GM23338 (cell line): Measurements from ENCODE around the gene C10orf90. TPM values are rescaled to one million over a fixed set of nuclear protein-coding genes. Genes with fewer than 3 reads are reported as not detected.

Experiments used
- ATAC-seq: fragments of 200-7000 bp; cut with Tn5 transposase; 3 replicates; pipeline ENCODE4 v1.9.1; 2020
- DNase-seq: peaks from one replicate; pipeline ENCODE4 v3.0.0-alpha.2; 2015; ENCODE audit warnings: low spot score
- H2AFZ ChIP-seq: fragments of 200-600 bp; sonication (generic); 2 replicates; pipeline ENCODE4 v1.8.0; 2016; ENCODE audit warnings: antibody characterized with exemption, mild to moderate bottlenecking, moderate library complexity
- H3F3A ChIP-seq: fragments of 200-600 bp; sonication (generic); replicated peaks from 2 replicates; pipeline ENCODE4 v1.8.0; 2017; ENCODE audit warnings: antibody characterized with exemption, mixed run types, low read depth
- H3K27ac ChIP-seq: fragments of 200-600 bp; sonication (generic); 2 replicates; pipeline ENCODE4 v1.6.1; 2016; ENCODE audit warnings: low read depth
- H3K27me3 ChIP-seq: fragments of 200-600 bp; sonication (generic); 2 replicates; pipeline ENCODE4 v1.8.0; 2016; ENCODE audit warnings: mild to moderate bottlenecking, mixed run types, moderate library complexity; ENCODE audit not compliant: insufficient read depth
- H3K36me3 ChIP-seq: fragments of 200-600 bp; sonication (generic); 2 replicates; pipeline ENCODE4 v1.8.0; 2016; ENCODE audit warnings: mild to moderate bottlenecking; ENCODE audit not compliant: insufficient read depth
- H3K4me1 ChIP-seq: fragments of 200-600 bp; sonication (generic); 2 replicates; pipeline ENCODE4 v1.8.0; 2016; ENCODE audit warnings: mild to moderate bottlenecking, moderate library complexity; ENCODE audit not compliant: insufficient read depth
- H3K4me2 ChIP-seq: fragments of 200-600 bp; sonication (generic); 2 replicates; pipeline ENCODE4 v1.7.1; 2017; ENCODE audit warnings: mixed run types
- H3K4me3 ChIP-seq: fragments of 200-600 bp; sonication (generic); 2 replicates; pipeline ENCODE4 v1.6.1; 2016; ENCODE audit warnings: mixed run types
- H3K79me2 ChIP-seq: fragments of 200-600 bp; sonication (generic); replicated peaks from 2 replicates; pipeline ENCODE4 v1.8.0; 2017; ENCODE audit warnings: mild to moderate bottlenecking; ENCODE audit not compliant: insufficient read depth
- H3K9me2 ChIP-seq: fragments of 200-600 bp; sonication (generic); 2 replicates; pipeline ENCODE4 v1.8.0; 2017; ENCODE audit not compliant: insufficient read depth
- H4K20me1 ChIP-seq: fragments of 200-600 bp; sonication (generic); replicated peaks from 2 replicates; pipeline ENCODE4 v1.8.0; 2017; ENCODE audit warnings: mild to moderate bottlenecking; ENCODE audit not compliant: insufficient read depth
- H3K27ac Mint-ChIP-seq: 2 replicates; pipeline ENCODE4 v1.8.0; 2020; ENCODE audit warnings: inconsistent platforms, mild to moderate bottlenecking, moderate library complexity, mixed read lengths
- H3K27me3 Mint-ChIP-seq: 3 replicates; pipeline ENCODE4 v1.8.0; 2022; ENCODE audit warnings: low read depth, mild to moderate bottlenecking, moderate library complexity, mixed read lengths, inconsistent platforms; ENCODE audit not compliant: insufficient read depth, poor library complexity
- H3K36me3 Mint-ChIP-seq: 3 replicates; pipeline ENCODE4 v1.8.0; 2021; ENCODE audit warnings: low read depth, mild to moderate bottlenecking, inconsistent platforms, moderate library complexity, mixed read lengths
- H3K4me1 Mint-ChIP-seq: 3 replicates; pipeline ENCODE4 v1.8.0; 2020; ENCODE audit warnings: mild to moderate bottlenecking, inconsistent platforms, mixed read lengths
- H3K4me3 Mint-ChIP-seq: 3 replicates; pipeline ENCODE4 v1.8.0; 2021; ENCODE audit warnings: moderate library complexity, mild to moderate bottlenecking, inconsistent platforms, mixed read lengths
- H3K9me3 Mint-ChIP-seq: 3 replicates; pipeline ENCODE4 v1.8.0; 2020; ENCODE audit warnings: moderate library complexity, mild to moderate bottlenecking, inconsistent platforms, mixed read lengths
- CREB1 ChIP-seq: fragments of 250-450 bp; sonication (Bioruptor Pico); IDR thresholded peaks from 2 replicates; pipeline ENCODE4 v1.5.0; 2020; ENCODE audit warnings: low read depth, mild to moderate bottlenecking, moderate library complexity
- EZH2 ChIP-seq: fragments of 200-600 bp; sonication (generic); IDR thresholded peaks from one replicate; pipeline ENCODE4 v1.8.0; 2017; ENCODE audit warnings: antibody characterized with exemption, mild to moderate bottlenecking, low read depth; ENCODE audit not compliant: unreplicated experiment
- EZH2phosphoT487 ChIP-seq: fragments of 200-600 bp; sonication (generic); IDR thresholded peaks from one replicate; pipeline ENCODE4 v1.8.1; 2018; ENCODE audit warnings: antibody characterized with exemption; ENCODE audit not compliant: unreplicated experiment
- POLR2AphosphoS5 ChIP-seq: IDR thresholded peaks from 2 replicates; pipeline ENCODE4 v1.6.1; 2016; ENCODE audit warnings: antibody characterized with exemption, low read depth
- REST ChIP-seq: IDR thresholded peaks from one replicate; pipeline ENCODE4 v1.6.1; 2018; ENCODE audit warnings: antibody characterized with exemption; ENCODE audit not compliant: unreplicated experiment
- ZNF331 ChIP-seq: fragments of 250-450 bp; sonication (Bioruptor Pico); IDR thresholded peaks from 2 replicates; pipeline ENCODE4 v1.5.0; 2020; ENCODE audit warnings: low read depth, mild to moderate bottlenecking, moderate library complexity
- polyA plus RNA-seq: library from polyadenylated mRNA; unstranded; fragments of >200 nt; fragmentation: Nextera tagmentation; extraction: Ambion mirVana; gene quantifications from 2 replicates; pipeline ENCODE4 v1.2.1, GENCODE V29; 2016
- total RNA-seq: library from RNA; depleted of rRNA; stranded (reverse); fragments of >200 nt; shearing (Covaris generic); gene quantifications from 2 replicates; pipeline ENCODE4 v1.2.3, GENCODE V29; 2014
- TF ChIP-seq, protein P1 (sequence below): fragments of 250-450 bp; sonication (Bioruptor Pico); IDR thresholded peaks from 2 replicates; pipeline ENCODE4 v1.5.0; 2020; ENCODE audit warnings: mild to moderate bottlenecking, moderate library complexity

Gene C10orf90
- total and polyA plus RNA-seq, 2 experiments from 2014 or later: 0.76 to 0.97 TPM

- TF ChIP-seq, protein P1, sequence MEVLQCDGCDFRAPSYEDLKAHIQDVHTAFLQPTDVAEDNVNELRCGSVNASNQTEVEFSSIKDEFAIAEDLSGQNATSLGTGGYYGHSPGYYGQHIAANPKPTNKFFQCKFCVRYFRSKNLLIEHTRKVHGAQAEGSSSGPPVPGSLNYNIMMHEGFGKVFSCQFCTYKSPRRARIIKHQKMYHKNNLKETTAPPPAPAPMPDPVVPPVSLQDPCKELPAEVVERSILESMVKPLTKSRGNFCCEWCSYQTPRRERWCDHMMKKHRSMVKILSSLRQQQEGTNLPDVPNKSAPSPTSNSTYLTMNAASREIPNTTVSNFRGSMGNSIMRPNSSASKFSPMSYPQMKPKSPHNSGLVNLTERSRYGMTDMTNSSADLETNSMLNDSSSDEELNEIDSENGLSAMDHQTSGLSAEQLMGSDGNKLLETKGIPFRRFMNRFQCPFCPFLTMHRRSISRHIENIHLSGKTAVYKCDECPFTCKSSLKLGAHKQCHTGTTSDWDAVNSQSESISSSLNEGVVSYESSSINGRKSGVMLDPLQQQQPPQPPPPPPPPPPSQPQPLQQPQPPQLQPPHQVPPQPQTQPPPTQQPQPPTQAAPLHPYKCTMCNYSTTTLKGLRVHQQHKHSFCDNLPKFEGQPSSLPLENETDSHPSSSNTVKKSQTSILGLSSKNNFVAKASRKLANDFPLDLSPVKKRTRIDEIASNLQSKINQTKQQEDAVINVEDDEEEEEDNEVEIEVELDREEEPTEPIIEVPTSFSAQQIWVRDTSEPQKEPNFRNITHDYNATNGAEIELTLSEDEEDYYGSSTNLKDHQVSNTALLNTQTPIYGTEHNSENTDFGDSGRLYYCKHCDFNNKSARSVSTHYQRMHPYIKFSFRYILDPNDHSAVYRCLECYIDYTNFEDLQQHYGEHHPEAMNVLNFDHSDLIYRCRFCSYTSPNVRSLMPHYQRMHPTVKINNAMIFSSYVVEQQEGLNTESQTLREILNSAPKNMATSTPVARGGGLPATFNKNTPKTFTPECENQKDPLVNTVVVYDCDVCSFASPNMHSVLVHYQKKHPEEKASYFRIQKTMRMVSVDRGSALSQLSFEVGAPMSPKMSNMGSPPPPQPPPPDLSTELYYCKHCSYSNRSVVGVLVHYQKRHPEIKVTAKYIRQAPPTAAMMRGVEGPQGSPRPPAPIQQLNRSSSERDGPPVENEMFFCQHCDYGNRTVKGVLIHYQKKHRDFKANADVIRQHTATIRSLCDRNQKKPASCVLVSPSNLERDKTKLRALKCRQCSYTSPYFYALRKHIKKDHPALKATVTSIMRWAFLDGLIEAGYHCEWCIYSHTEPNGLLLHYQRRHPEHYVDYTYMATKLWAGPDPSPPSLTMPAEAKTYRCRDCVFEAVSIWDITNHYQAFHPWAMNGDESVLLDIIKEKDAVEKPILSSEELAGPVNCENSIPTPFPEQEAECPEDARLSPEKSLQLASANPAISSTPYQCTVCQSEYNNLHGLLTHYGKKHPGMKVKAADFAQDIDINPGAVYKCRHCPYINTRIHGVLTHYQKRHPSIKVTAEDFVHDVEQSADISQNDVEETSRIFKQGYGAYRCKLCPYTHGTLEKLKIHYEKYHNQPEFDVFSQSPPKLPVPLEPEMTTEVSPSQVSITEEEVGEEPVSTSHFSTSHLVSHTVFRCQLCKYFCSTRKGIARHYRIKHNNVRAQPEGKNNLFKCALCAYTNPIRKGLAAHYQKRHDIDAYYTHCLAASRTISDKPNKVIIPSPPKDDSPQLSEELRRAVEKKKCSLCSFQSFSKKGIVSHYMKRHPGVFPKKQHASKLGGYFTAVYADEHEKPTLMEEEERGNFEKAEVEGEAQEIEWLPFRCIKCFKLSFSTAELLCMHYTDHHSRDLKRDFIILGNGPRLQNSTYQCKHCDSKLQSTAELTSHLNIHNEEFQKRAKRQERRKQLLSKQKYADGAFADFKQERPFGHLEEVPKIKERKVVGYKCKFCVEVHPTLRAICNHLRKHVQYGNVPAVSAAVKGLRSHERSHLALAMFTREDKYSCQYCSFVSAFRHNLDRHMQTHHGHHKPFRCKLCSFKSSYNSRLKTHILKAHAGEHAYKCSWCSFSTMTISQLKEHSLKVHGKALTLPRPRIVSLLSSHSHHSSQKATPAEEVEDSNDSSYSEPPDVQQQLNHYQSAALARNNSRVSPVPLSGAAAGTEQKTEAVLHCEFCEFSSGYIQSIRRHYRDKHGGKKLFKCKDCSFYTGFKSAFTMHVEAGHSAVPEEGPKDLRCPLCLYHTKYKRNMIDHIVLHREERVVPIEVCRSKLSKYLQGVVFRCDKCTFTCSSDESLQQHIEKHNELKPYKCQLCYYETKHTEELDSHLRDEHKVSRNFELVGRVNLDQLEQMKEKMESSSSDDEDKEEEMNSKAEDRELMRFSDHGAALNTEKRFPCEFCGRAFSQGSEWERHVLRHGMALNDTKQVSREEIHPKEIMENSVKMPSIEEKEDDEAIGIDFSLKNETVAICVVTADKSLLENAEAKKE (CRISPR knock-in tag): no peak
- no peak for TF ChIP-seq REST
- no peak for TF ChIP-seq ZNF331
- TF ChIP-seq POLR2AphosphoS5: no peak
Observed at GRCh38 chr10:126683466-126683865, 13.0 kb upstream of the C10orf90 start (continued).

GRCh38 chr10:126675656-126676438 is 5.4 kb upstream of the C10orf90 start:
- Histone ChIP-seq H3K9me2 (peaks cover 3% of the 10 kb centered on the region; the same call in 1 of the 2 replicates), H2AFZ (no peak overlapping the region), H3K4me2 (no peak overlapping the region), H4K20me1 (no peaks in the 10 kb centered on the region), H3K79me2 (no peaks in the 10 kb centered on the region), H3F3A (no peaks in the 10 kb centered on the region), H3K4me3 (no peak overlapping the region), H3K27me3 (no peaks in the 10 kb centered on the region), H3K4me1 (no peaks in the 10 kb centered on the region), H3K36me3 (no peaks in the 10 kb centered on the region), H3K27ac (no peak overlapping the region)
- Mint-ChIP-seq H3K9me3 (peaks cover 9% of the 10 kb centered on the region), H3K27ac (no peak overlapping the region), H3K27me3 (no peaks in the 10 kb centered on the region), H3K4me1 (peaks cover 3% of the 10 kb centered on the region; the same call in 2 of the 3 replicates), H3K36me3 (peaks cover 6% of the 10 kb centered on the region; the same call in 1 of the 3 replicates), H3K4me3 (no peak overlapping the region)
- ATAC-seq (no peak), DNase-seq (no peak)
- TF ChIP-seq POLR2AphosphoS5 (no peak), EZH2 (no peak), EZH2phosphoT487 (no peak), CREB1 (CRISPR knock-in tag) (no peak), ZNF331 (no peak)
